ENCODE results near the gene SMTNL1. TPM values are rescaled to one million over a fixed set of nuclear protein-coding genes. Genes with fewer than 3 reads are reported as not detected.

The SMTNL1 gene
- total and polyA plus RNA-seq, 2 donors from 2014 or later: not detected

- intact Hi-C loops (cut with DNase I): no loop called here
- no peak for TF ChIP-seq CTCF (IDR thresholded peaks at IDR 0.05; ENCODE audit: borderline replicate concordance, extremely low read depth, insufficient read depth)
- H3K4me1 ChIP-seq (ENCODE audit: control insufficient read depth in 2 of 3, insufficient read depth in 2 of 3, low read depth in 1 of 3, low read length in 3 of 3): no peaks in the 10 kb centered on the region
- H3K9ac ChIP-seq (ENCODE audit: low read length in 3 of 3): no peak overlapping the region
- DNase-seq (no peak), FAIRE-seq (no peak)
- no peaks in the 10 kb centered on the region for H3K9me3 ChIP-seq (ENCODE audit: control insufficient read depth in 2 of 3, insufficient read depth in 1 of 3, low read length in 3 of 3)
- H3K27ac ChIP-seq (ENCODE audit: low read depth in 2 of 2, low read length in 2 of 2): no peak overlapping the region
- H3K4me3 ChIP-seq (ENCODE audit: low read length in 3 of 3): no peak overlapping the region
- peaks cover 0 to 27% (median 14%) of the 10 kb centered on the region in 3 donors for H3K36me3 ChIP-seq (ENCODE audit: control insufficient read depth in 2 of 3, insufficient read depth in 3 of 3, low read length in 3 of 3)
- H3K27me3 ChIP-seq (ENCODE audit: control insufficient read depth, insufficient read depth, low read length): no peaks in the 10 kb centered on the region
These were observed 18.0 kb downstream of the SMTNL1 start for GRCh38 chr11:57555393-57555792.

- Histone ChIP-seq H3K36me3 (ENCODE audit: control insufficient read depth in 2 of 3, insufficient read depth in 3 of 3, low read length in 3 of 3) (peaks cover 0 to 27% (median 14%) of the 10 kb centered on the region in 3 donors), H3K27ac (ENCODE audit: low read depth in 2 of 2, low read length in 2 of 2) (no peak overlapping the region), H3K9ac (ENCODE audit: low read length in 3 of 3) (no peak overlapping the region), H3K4me3 (ENCODE audit: low read length in 3 of 3) (no peak overlapping the region), H3K27me3 (ENCODE audit: control insufficient read depth, insufficient read depth, low read length) (no peaks in the 10 kb centered on the region), H3K9me3 (ENCODE audit: control insufficient read depth in 2 of 3, insufficient read depth in 1 of 3, low read length in 3 of 3) (no peaks in the 10 kb centered on the region), H3K4me1 (ENCODE audit: control insufficient read depth in 2 of 3, insufficient read depth in 2 of 3, low read depth in 1 of 3, low read length in 3 of 3) (no peaks in the 10 kb centered on the region)
- DNase-seq (no peak), FAIRE-seq (no peak)
- TF ChIP-seq CTCF (IDR thresholded peaks at IDR 0.05; ENCODE audit: borderline replicate concordance, extremely low read depth, insufficient read depth): no peak
- intact Hi-C loops (cut with DNase I): no loop called here
These were observed 18.6 kb downstream of the SMTNL1 start for GRCh38 chr11:57556041-57556440.

GRCh38 chr11:57560146-57560545, 22.8 kb downstream of the SMTNL1 start:
- no peak overlapping the region for H3K27ac ChIP-seq (ENCODE audit: low read depth in 2 of 2, low read length in 2 of 2)
- FAIRE-seq (no peak), DNase-seq (no peak)
- no peaks in the 10 kb centered on the region for H3K27me3 ChIP-seq (ENCODE audit: control insufficient read depth, insufficient read depth, low read length)
- no peak overlapping the region for H3K9ac ChIP-seq (ENCODE audit: low read length in 3 of 3)
- intact Hi-C loops (cut with DNase I): no loop called here
- H3K4me1 ChIP-seq (ENCODE audit: control insufficient read depth in 2 of 3, insufficient read depth in 2 of 3, low read depth in 1 of 3, low read length in 3 of 3): no peaks in the 10 kb centered on the region
- peaks cover 0 to 6% (median 0%) of the 10 kb centered on the region in 3 donors for H3K36me3 ChIP-seq (ENCODE audit: control insufficient read depth in 2 of 3, insufficient read depth in 3 of 3, low read length in 3 of 3)
- no peak overlapping the region for H3K4me3 ChIP-seq (ENCODE audit: low read length in 3 of 3)
- no peak for TF ChIP-seq CTCF (IDR thresholded peaks at IDR 0.05; ENCODE audit: borderline replicate concordance, extremely low read depth, insufficient read depth)
- no peaks in the 10 kb centered on the region for H3K9me3 ChIP-seq (ENCODE audit: control insufficient read depth in 2 of 3, insufficient read depth in 1 of 3, low read length in 3 of 3)

GRCh38 chr11:57562596-57562995, 25.2 kb downstream of the SMTNL1 start:
- intact Hi-C loops (cut with DNase I): no loop called here
- no peak for DNase-seq
- no peak for FAIRE-seq

More at GRCh38 chr11:57562596-57562995, 25.2 kb downstream of the SMTNL1 start:
- Histone ChIP-seq H3K9me3 (ENCODE audit: control insufficient read depth in 2 of 3, insufficient read depth in 1 of 3, low read length in 3 of 3) (no peaks in the 10 kb centered on the region), H3K27me3 (ENCODE audit: control insufficient read depth, insufficient read depth, low read length) (no peaks in the 10 kb centered on the region), H3K27ac (ENCODE audit: low read depth in 2 of 2, low read length in 2 of 2) (no peak overlapping the region), H3K36me3 (ENCODE audit: control insufficient read depth in 2 of 3, insufficient read depth in 3 of 3, low read length in 3 of 3) (peaks cover 0 to 6% (median 0%) of the 10 kb centered on the region in 3 donors), H3K9ac (ENCODE audit: low read length in 3 of 3) (no peak overlapping the region), H3K4me3 (ENCODE audit: low read length in 3 of 3) (no peak overlapping the region), H3K4me1 (ENCODE audit: control insufficient read depth in 2 of 3, insufficient read depth in 2 of 3, low read depth in 1 of 3, low read length in 3 of 3) (peaks cover 0 to 8% (median 0%) of the 10 kb centered on the region in 3 donors)
- no peak for TF ChIP-seq CTCF (IDR thresholded peaks at IDR 0.05; ENCODE audit: borderline replicate concordance, extremely low read depth, insufficient read depth)
